H1 (cell line): ENCODE measurements around the gene FSTL4. TPM values are rescaled to one million over a fixed set of nuclear protein-coding genes. Genes with fewer than 3 reads are reported as not detected.

ENCODE experiments used
- E2F6 ChIP-seq: IDR thresholded peaks from 2 replicates; pipeline ENCODE4 v1.6.1; 2012; ENCODE audit warnings: inconsistent platforms
- JUN ChIP-seq: IDR thresholded peaks from 2 replicates; pipeline ENCODE4 v1.6.1; 2011; ENCODE audit warnings: low read depth, mild to moderate bottlenecking, improper control_type of control experiment, low read length
- JUND ChIP-seq: IDR thresholded peaks from 2 replicates; pipeline ENCODE4 v1.6.1; 2011; ENCODE audit warnings: mild to moderate bottlenecking, improper control_type of control experiment, low read length
- SRF ChIP-seq: IDR thresholded peaks from 2 replicates; pipeline ENCODE4 v1.6.1; 2011; ENCODE audit warnings: mild to moderate bottlenecking, low read depth, low read length, moderate library complexity
- TEAD4 ChIP-seq: IDR thresholded peaks from 2 replicates; pipeline ENCODE4 v1.6.1; 2012; ENCODE audit warnings: low read depth, low read length, inconsistent platforms, mixed read lengths
- YY1 ChIP-seq: IDR thresholded peaks from 2 replicates; pipeline ENCODE4 v1.6.1; 2011; ENCODE audit warnings: low read depth, mild to moderate bottlenecking, low read length
- polyA plus RNA-seq, 7 experiments: library from polyadenylated mRNA; depleted of rRNA in 3 of 7; stranded (reverse) in 5 of 7; unstranded in 2 of 7; fragments of >200 nt in 5 of 7; fragments of 200-250 nt in 2 of 7; gene quantifications; 1 replicate in 5 of 7; 2 replicates in 1 of 7; 4 replicates in 1 of 7; pipeline versions ENCODE4 v1.2.1 to v1.2.3, GENCODE V29; 2011 to 2013; ENCODE audit warnings: missing spikeins in 2 of 7, mixed read lengths in 2 of 7
- total RNA-seq: library from RNA; stranded (reverse); fragmentation: NEBNext Ultra II Directional; extraction: Animal tissue kit (Norgen Biotek cat#: 25700); gene quantifications from 2 replicates; pipeline ENCODE4 v1.2.1, GENCODE V29; 2021
- TF ChIP-seq, protein P1 (sequence below): IDR thresholded peaks from 2 replicates; pipeline ENCODE4 v1.6.1; 2011; ENCODE audit warnings: low read depth, mild to moderate bottlenecking, low read length; ENCODE audit not compliant: insufficient read depth

Gene FSTL4
- total and polyA plus RNA-seq, 2 of the 8 experiments (the other 6 are each of a cell fraction or from before 2014, with no cell fraction given) = 3.1 to 4.1 TPM

- no peak for TF ChIP-seq JUND
- no peak for TF ChIP-seq YY1
- no peak for TF ChIP-seq TEAD4
- TF ChIP-seq E2F6 = no peak
- TF ChIP-seq SRF = no peak
- TF ChIP-seq, protein P1, sequence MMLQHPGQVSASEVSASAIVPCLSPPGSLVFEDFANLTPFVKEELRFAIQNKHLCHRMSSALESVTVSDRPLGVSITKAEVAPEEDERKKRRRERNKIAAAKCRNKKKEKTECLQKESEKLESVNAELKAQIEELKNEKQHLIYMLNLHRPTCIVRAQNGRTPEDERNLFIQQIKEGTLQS = no peak
- no peak for TF ChIP-seq JUN
Measured at GRCh38 chr5:133251296-133252132, 360.8 kb downstream of the FSTL4 start (continued).
